GM19238 (cell line): ENCODE results near the gene TBC1D10B.
"Not testable (repeated sequence)": the region's sequence is repeated elsewhere in the genome, so short reads cannot be mapped to it uniquely, and the experiment has no call there.

Source experiments
- DNase-seq: peaks from one replicate; pipeline ENCODE4 v3.0.0; 2011; ENCODE audit warnings: low spot score; ENCODE audit not compliant: insufficient read length

The TBC1D10B gene

DNA sequence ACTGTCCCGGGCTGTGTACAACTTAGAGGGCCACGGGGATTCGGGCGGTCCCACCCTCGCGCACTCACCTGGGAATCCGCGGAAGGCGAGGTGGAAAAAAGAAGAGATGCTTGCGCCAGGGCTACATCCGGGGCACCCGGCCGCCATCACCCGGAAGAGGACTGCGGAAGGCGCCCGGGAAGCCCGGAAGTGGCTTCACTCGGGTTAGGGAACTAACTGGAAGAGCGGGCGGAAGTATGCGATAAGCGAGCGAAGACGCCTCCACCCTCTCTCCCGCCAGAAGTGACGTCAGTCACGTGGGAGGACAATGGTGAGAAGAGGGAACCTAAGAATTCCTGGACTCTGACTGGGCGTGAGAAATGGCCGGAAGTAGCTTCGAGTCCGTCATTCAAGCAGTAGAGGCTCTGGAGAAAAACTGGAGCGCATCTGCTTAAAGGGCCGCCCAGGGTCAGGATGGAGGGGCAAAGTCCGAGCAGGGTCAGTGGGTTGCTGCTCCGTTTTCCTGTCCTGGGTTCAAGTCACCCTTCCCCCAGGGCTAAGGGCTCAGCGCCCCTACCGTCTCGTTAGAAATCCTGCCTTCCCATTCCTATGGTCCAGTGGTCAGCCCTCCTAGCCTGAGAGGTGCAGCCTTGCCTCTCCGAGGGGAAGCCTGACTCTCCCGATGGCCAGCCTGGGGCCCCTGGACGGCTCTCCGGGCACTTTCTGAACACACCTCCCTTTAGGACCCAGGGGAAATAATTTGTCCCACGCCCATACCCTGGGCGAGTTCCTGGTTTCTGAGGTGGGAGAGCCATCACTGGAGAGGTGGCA, 14.9 kb downstream of the TBC1D10B start, which contains the start of gene CD2BP2:
CD2BP2 (minus strand) TSS at position 165 of the 810 bp plus-strand sequence. CDS start 627 bp downstream, outside the sequence.
- DNase-seq, result peak; percentile 91

DNA sequence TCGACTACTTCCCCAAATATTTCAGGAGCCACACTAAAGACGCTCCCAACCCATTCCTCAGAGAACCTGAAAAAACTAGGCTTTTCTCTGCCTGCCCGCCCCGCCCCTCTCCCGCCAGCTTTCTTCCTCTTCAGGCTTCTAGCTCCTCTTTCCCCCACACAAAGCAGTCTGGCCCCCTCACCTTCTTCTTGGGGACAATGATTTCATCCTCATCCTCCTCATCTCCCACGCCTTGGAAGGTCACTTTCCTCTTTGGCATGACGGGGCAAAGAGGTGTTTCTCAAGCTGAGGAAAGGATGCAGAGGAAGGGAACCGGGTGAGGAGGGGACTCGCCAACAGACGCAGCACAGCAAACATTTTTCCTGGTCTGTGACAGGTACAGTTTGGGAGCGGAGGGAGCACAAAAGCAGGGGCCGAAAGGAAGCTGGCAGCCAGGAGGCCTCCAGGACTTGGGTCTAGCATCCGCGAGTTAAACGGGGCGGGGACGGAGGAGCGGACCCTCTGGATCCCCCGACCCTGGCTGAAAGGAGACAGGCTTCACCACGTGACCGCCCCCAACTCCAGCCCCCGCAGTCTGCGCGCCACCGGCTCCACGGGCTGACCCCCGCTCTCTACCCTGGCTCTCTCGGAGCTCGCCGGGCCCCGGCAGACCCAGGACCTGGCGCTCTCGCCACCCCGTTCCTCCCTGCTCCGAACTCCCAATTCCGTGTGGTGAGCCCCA, 15.7 kb downstream of the TBC1D10B start:
- DNase-seq, result no peak

GRCh38 chr16:30353438-30354129, 16.7 kb downstream of the TBC1D10B start:
- no peak for DNase-seq

- no peak for DNase-seq
These were observed 17.5 kb downstream of the TBC1D10B start for GRCh38 chr16:30352488-30353401.

DNA sequence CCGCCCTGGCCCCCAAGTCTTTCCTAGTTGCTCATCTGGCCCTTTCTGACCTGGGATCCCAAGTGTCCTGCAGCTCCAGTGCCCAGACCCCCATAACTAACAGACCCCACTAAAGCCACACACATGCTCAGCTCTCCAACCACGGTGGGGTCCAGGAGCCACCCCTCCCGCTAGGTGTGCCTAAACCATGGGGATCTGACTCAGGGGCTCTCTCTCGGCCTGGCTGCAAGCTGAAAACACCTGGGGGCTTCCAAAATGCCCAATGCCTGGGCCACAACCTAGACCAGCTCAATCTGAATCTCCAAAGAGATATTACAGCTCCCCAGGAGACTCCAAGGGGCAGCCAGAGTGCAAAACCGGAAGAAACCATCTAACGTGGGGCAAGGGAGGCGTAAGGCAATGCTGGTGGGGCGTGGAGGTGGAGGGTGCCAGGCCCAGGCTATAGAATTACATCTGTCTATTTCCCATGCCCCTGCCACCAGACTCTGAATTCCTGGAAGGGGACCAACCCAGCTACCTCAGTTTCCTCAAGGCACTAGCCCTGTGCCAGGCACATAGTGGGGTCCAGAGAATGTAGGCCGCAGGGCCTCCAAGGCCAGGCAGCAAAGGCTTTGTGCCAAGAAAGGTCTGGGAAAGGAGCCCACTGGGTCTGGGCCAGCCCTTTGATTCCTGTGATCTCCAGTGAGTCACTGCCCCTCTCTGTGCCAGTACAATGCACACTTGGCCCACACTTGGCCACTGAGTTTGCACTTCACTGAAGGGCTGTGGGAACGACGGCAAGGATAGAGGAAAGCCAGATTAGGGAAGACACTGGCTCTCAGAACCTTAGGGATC, 18.5 kb downstream of the TBC1D10B start:
- no peak for DNase-seq

GRCh38 chr16:30351001-30351441, 19.3 kb downstream of the TBC1D10B start:
- no peak for DNase-seq

DNA sequence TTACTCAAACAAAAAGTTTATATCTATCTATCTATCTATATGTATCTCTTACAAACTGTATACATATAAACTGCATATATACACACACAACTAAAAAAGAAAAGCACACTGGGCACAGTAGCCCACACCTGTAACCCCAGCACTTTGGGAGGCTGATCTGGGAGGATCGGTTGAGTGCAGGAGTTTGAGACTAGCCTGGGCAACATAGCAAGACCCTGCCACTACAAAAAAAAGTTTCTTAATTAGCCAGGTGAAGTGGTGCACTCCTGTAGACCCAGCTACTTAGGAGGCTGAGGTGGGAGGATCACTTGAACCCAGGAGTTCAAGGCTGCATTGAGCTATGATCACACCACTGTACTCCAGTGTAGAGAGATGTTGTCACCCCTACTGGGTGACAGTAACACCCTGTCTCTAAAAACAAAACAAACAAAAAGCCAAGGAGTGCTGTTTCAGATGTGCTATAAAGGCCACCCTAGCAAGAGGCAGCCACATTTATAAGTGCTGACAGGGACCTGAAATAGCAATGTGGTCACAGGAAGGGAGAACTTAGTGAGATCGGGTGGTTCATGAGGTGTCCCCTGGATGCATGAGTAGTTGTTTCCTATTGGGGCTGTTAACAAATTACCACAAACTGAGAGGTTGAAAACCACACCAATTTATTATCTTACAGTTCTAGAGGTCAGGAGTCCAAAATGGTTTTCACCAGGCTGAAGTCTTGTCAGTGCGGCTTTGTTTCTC, 20.0 kb downstream of the TBC1D10B start:
- no peak for DNase-seq

DNA sequence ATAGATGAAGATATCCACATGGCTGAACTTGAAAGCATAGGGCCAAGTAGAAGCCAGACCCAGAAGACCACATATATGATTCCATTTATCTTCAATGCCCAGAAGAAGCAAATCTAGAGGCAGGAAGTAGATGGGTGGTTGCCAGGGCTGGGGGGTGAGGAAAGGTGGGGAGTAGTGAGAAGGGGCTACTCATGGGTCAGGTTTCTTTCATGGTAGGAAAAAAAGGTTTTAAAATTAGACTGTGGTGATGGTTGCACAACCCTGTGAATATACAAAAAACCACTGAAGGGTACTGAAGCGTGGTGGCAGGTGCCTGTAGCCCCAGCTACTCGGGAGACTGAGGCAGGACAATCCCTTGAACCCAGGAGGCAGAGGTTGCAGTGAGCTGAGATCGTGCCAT, 20.6 kb downstream of the TBC1D10B start:
- DNase-seq, result no peak

GRCh38 chr16:30348929-30349328, 21.4 kb downstream of the TBC1D10B start:
- DNase-seq, result no peak

DNA sequence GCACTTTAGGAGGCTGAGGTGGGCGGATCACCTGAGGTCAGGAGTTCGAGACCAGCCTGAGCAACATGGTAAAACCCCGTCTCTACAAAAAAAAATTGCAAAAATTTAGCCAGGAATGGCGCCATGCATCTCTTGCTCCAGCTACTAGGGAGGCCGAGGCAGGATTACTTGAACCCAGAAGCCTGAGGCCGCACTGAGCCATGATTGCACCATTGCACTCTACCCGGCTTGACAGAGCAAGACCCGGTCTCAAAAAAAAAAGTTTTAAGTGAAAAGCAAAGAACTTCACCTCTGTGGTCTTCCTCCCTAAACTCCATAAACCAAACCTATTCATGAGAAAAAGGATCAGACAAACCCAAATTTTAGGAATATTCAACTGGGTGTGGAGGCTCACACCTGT, 22.2 kb downstream of the TBC1D10B start:
- no peak for DNase-seq

DNA sequence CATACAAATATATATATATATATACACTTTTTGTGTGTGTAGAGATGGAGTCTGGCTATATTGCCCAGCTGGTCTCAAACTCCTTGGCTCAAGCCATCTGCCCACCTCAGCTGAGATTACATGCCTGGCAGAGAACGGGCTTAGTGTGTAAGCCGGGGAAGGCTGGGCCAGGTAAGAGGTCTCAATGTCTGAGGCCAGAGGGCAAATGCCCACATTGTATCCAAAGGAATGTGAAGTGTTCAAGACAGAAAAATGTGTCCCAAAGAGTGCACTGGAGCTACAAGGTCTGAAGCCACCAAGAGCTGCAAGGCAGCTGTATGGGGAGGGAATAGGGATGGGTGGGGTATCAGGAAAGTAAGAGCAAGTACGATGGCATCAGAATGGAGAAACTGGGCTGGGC, 24.0 kb downstream of the TBC1D10B start:
- no peak for DNase-seq

DNA sequence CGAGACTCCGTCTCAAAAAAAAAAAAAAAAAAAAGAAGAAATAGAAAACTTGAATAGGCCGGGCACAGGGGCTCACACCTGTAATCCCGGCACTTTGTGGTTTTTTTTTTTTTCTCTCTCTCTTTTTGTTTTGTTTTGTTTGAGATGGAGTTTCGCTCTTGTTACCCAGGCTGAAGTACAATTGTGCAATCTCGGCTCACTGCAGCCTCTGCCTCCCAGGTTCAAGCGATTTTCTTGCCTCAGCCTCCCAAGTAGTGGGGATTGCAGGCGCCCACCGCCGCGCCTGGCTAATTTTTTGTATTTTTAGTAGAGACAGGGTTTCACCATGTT, 26.8 kb downstream of the TBC1D10B start:
- not testable (repeated sequence) for DNase-seq

- DNase-seq, result no peak
These were observed 27.4 kb downstream of the TBC1D10B start for GRCh38 chr16:30342751-30343490.

DNA sequence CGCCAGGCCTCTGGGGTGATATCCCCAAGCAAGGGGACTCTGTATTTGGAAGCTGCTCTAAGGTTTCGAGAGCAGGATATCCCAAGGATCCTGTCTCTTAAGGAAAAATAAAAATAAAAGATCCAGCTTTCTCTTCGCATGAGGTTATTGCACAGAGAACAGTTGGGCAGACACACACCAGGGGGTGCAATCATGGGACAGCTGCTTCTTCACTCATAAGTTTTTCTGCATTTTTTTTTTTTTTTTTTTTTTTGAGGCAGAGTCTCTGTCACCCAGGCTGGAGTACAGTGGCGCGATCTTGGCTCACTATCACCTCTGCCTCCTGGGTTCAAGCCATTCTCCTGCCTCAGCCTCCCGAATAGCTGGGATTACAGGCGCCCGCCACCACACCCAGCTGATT, 28.3 kb downstream of the TBC1D10B start:
- not testable (repeated sequence) for DNase-seq

- DNase-seq, result no peak
These were observed 29.7 kb downstream of the TBC1D10B start for GRCh38 chr16:30340621-30341020.

GRCh38 chr16:30338715-30339114, 31.6 kb downstream of the TBC1D10B start:
- not testable (repeated sequence) for DNase-seq

DNA sequence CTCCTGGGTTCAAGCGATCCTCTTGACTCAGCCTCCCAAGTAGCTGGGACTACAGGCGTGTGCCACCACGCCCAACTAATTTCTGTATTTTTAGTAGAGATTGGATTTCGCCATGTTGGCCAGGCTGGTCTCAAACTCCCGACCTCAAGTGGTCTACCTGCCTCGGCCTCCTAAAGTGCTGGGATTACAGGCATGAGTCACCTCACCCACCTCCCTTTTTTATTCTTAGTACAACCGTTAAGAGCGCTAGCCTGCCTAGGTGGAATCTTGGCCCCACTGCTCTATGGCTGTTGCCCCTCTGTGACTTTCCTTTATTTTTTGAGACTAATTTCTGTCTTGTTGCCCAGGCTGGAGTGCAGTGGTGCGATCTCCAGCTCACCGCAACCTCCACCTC, 32.3 kb downstream of the TBC1D10B start:
- not testable (repeated sequence) for DNase-seq

GRCh38 chr16:30335598-30336474, 34.5 kb downstream of the TBC1D10B start:
- DNase-seq, result no peak
